Heart left ventricle (tissue), 13 donors: ENCODE measurements around the gene CCDC187.

Experiments used
- CTCF ChIP-seq, 12 donors: fragments of 200-600 bp; sonication (generic) in 4 of 12; IDR thresholded peaks; one replicate each; pipeline versions ENCODE4 v1.5.0 to v1.8.0; 2018 to 2022; ENCODE audit warnings: antibody characterized with exemption in 12 of 12, mild to moderate bottlenecking in 5 of 12
- POLR2A ChIP-seq, 2 donors: fragments of 450-650 bp; IDR thresholded peaks; one replicate each; pipeline ENCODE4 v1.6.1; 2017; ENCODE audit warnings: antibody characterized with exemption in 2 of 2, mild to moderate bottlenecking in 2 of 2, moderate library complexity in 2 of 2
- donor health status: ischemic (EF 13 %, LVEDD 7.1; RV severe dilation, severe dysfunction).
- donor health status: DM: no; HTN: yes; CAD: no.
- donor health status: DM: no; HTN: no; CAD: no.
- donor health status: ischemic (EF 25% LVEDD 6.9; RV normal size, moderate dysfunction).
- donor health status: ischemic (EF 25% LVEDD 5.7; RV mildly dilated, moderate dysfunction).
- donor health status: ischemic (EF 35%, LVEDD 5.7; RV mildly dilated, moderate dysfunction).
- donor health status: nonischemic (EF 11% LVEDD 7.7; RV severe dilation, severe dysfunction).
- donor health status: DM: yes; HTN: yes; CAD: no.
- donor health status: PGD.
- donor health status: ischemic (EF 29% LVEDD 5.4; RV normal size, mild dysfunction).
- donor health status: nonischemic (EF 23%, LVEDD 6.1; RV moderate dilation, normal function).

GRCh38 chr9:136326061-136326760, 22.3 kb upstream of the CCDC187 start:
- TF ChIP-seq CTCF (IDR thresholded peaks at IDR 0.05) (no peak), POLR2A (IDR thresholded peaks at IDR 0.05) (no peak)
